ENCODE measurements around the gene GNAZ.

DNA sequence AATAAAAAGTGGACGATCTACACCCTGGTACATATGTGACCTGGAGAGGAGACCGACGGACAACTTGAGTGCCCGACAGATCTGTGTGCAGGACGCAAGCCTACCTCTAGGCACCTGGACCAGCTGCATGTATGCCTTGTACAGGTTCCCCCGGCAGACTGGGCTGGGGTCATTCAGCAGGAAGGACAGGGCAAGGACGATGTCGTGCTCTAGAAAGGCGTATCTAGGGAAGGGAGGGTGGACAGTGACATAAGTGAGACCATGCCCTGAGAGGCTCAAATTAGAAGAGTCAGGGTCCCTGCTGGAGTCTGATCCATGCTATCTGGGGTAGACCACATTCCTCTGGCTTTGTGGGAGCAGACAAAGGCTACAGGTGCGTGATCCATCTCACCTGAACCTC lies 63.6 kb downstream of the GNAZ start:
- no peak for TF ChIP-seq EZH2 (IDR thresholded peaks at IDR 0.05; ENCODE audit: insufficient read depth, low read length)
- TF ChIP-seq, protein P1, sequence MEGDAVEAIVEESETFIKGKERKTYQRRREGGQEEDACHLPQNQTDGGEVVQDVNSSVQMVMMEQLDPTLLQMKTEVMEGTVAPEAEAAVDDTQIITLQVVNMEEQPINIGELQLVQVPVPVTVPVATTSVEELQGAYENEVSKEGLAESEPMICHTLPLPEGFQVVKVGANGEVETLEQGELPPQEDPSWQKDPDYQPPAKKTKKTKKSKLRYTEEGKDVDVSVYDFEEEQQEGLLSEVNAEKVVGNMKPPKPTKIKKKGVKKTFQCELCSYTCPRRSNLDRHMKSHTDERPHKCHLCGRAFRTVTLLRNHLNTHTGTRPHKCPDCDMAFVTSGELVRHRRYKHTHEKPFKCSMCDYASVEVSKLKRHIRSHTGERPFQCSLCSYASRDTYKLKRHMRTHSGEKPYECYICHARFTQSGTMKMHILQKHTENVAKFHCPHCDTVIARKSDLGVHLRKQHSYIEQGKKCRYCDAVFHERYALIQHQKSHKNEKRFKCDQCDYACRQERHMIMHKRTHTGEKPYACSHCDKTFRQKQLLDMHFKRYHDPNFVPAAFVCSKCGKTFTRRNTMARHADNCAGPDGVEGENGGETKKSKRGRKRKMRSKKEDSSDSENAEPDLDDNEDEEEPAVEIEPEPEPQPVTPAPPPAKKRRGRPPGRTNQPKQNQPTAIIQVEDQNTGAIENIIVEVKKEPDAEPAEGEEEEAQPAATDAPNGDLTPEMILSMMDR (IDR thresholded peaks at IDR 0.05; ENCODE audit: insufficient read depth, low read depth, low read length), result no peak

Data from astrocyte (in vitro differentiated cells and primary cell).